Transverse colon (tissue), 4 donors: Measurements from ENCODE around the gene ATG13.

Source experiments
- CTCF ChIP-seq, 5 experiments: fragments of 200-600 bp in 3 of 5; fragments of 450-650 bp in 2 of 5; sonication (generic) in 3 of 5; IDR thresholded peaks; 1 replicate in 2 of 5; 2 replicates in 3 of 5; pipeline ENCODE4 v1.5.1; 2016 to 2017; ENCODE audit warnings: antibody characterized with exemption in 5 of 5, inconsistent platforms in 3 of 5, mild to moderate bottlenecking in 2 of 5, moderate library complexity in 1 of 5
- EP300 ChIP-seq: sonication (generic); formaldehyde crosslinking; IDR thresholded peaks from one replicate; pipeline ENCODE4 v1.6.1; 2017; ENCODE audit warnings: antibody characterized with exemption, low read depth
- POLR2AphosphoS5 ChIP-seq, 3 donors: sonication (generic); formaldehyde crosslinking; IDR thresholded peaks; one replicate each; pipeline ENCODE4 v1.6.1; 2016; ENCODE audit warnings: antibody characterized with exemption in 3 of 3

- TF ChIP-seq CTCF (IDR thresholded peaks at IDR 0.05) = no peak
- TF ChIP-seq POLR2AphosphoS5 (IDR thresholded peaks at IDR 0.05) = no peak
- TF ChIP-seq EP300 = no peak
Observed at GRCh38 chr11:46617972-46618314, 590 bp downstream of the ATG13 start.
